ENCODE results near the gene LYPLAL1. TPM values are rescaled to one million over a fixed set of nuclear protein-coding genes. Genes with fewer than 3 reads are reported as not detected.

Gene LYPLAL1
- total RNA-seq, 1 donor from 2014 or later, result 11.1 TPM

GRCh38 chr1:219149953-219150352, 23.7 kb upstream of the LYPLAL1 start:
- DNase-seq (ENCODE audit: low read depth), result no peak
- no peak overlapping the region for H3K4me3 ChIP-seq (ENCODE audit: low read depth, low read length)
- no peak for TF ChIP-seq CTCF (conservative IDR thresholded peaks at IDR 0.05; ENCODE audit: low read depth, low read length)

DNA sequence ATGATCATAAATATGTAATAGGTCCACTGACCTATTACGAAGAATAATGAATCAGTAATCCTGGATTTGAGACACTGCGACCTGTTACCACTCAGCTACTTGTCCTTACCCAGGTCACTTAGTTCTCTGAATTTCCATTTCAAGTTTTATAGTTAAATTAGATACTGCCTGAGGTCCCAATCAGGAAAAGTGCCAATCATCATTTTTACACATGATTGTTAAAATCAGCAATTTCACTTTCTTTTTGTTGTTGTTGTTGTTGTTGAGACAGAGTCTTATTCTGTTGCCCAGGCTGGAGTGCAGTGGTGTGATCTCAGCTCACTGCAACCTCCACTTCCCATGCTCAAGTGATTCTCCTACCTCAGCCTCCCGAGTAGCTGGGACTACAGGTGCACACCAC, 22.8 kb upstream of the LYPLAL1 start:
- DNase-seq (ENCODE audit: low read depth), result no peak
- no peak for TF ChIP-seq CTCF (conservative IDR thresholded peaks at IDR 0.05; ENCODE audit: low read depth, low read length)
- H3K4me3 ChIP-seq (ENCODE audit: low read depth, low read length), result no peak overlapping the region

- no peak overlapping the region for H3K4me3 ChIP-seq (ENCODE audit: low read depth, low read length)
- no peak for DNase-seq (ENCODE audit: low read depth)
- TF ChIP-seq CTCF (conservative IDR thresholded peaks at IDR 0.05; ENCODE audit: low read depth, low read length), result no peak
Measured at GRCh38 chr1:219151467-219151866, 22.2 kb upstream of the LYPLAL1 start.

GRCh38 chr1:219152751-219153150, 20.9 kb upstream of the LYPLAL1 start:
- DNase-seq (ENCODE audit: low read depth), result no peak

DNA sequence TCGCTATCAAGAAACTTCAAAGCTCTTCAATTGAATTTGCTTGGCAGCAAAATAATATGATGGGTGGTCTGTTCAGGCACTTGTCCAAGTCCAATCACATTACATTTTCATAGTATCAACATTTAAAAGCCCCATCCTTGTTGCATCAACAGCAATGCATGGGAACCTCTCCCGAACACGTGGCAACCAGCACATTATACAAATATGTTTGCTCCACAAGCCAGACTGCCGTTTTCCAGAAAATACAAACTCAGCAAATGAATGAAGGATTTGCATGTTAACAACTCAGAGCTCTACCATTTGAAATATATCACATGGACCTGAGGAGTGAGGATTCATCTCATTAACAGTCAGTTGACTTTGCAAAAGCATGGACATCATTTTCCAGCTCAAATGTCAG, 20.0 kb upstream of the LYPLAL1 start:
- no peak for TF ChIP-seq CTCF (conservative IDR thresholded peaks at IDR 0.05; ENCODE audit: low read depth, low read length)
- no peak overlapping the region for H3K4me3 ChIP-seq (ENCODE audit: low read depth, low read length)
- DNase-seq (ENCODE audit: low read depth), result no peak

More at GRCh38 chr1:219152751-219153150, 20.9 kb upstream of the LYPLAL1 start:
- H3K4me3 ChIP-seq (ENCODE audit: low read depth, low read length), result no peak overlapping the region
- no peak for TF ChIP-seq CTCF (conservative IDR thresholded peaks at IDR 0.05; ENCODE audit: low read depth, low read length)

- no peak for DNase-seq (ENCODE audit: low read depth)
- no peak overlapping the region for H3K4me3 ChIP-seq (ENCODE audit: low read depth, low read length)
- TF ChIP-seq CTCF (conservative IDR thresholded peaks at IDR 0.05; ENCODE audit: low read depth, low read length), result no peak
Measured at GRCh38 chr1:219155135-219155534, 18.5 kb upstream of the LYPLAL1 start.

GRCh38 chr1:219159946-219160645, 13.6 kb upstream of the LYPLAL1 start:
- H3K4me3 ChIP-seq (ENCODE audit: low read depth, low read length), result no peak overlapping the region
- no peak for TF ChIP-seq CTCF (conservative IDR thresholded peaks at IDR 0.05; ENCODE audit: low read depth, low read length)
- no peak for DNase-seq (ENCODE audit: low read depth)
